GM19099 (cell line): Measurements from ENCODE around the gene AP3D1.
A peak's percentile ranks its signal among the peaks of the same experiment; 100 is the strongest.

Experiments used
- POLR2A ChIP-seq: IDR thresholded peaks from 3 replicates; pipeline ENCODE4 v1.6.1; 2011; ENCODE audit warnings: low read depth; ENCODE audit not compliant: insufficient read length; ENCODE audit errors: extremely low read depth

Gene AP3D1

GRCh38 chr19:2170219-2170618 lies 18.9 kb upstream of the AP3D1 start:
- TF ChIP-seq POLR2A = no peak

GRCh38 chr19:2168619-2169424 lies 17.5 kb upstream of the AP3D1 start:
- TF ChIP-seq POLR2A = peak; percentile 51

GRCh38 chr19:2167896-2168618 lies 16.7 kb upstream of the AP3D1 start:
- TF ChIP-seq POLR2A = peak; percentile 45

- peak; percentile 21 for TF ChIP-seq POLR2A
Observed at GRCh38 chr19:2166741-2167738, 15.7 kb upstream of the AP3D1 start.

- TF ChIP-seq POLR2A = no peak
Observed at GRCh38 chr19:2164020-2164998, 12.9 kb upstream of the AP3D1 start.

- TF ChIP-seq POLR2A = no peak
Observed at GRCh38 chr19:2160379-2160778, 9.0 kb upstream of the AP3D1 start.

- no peak for TF ChIP-seq POLR2A
Observed at GRCh38 chr19:2157452-2157851, 6.1 kb upstream of the AP3D1 start.

- TF ChIP-seq POLR2A = no peak
Observed at GRCh38 chr19:2154587-2155075, 3.3 kb upstream of the AP3D1 start.

- TF ChIP-seq POLR2A = no peak
Observed at GRCh38 chr19:2150794-2151338, 500 bp downstream of the AP3D1 start.

- TF ChIP-seq POLR2A = no peak
Observed at GRCh38 chr19:2149980-2150793, 1.2 kb downstream of the AP3D1 start.

- no peak for TF ChIP-seq POLR2A
Observed at GRCh38 chr19:2148482-2149135, 2.8 kb downstream of the AP3D1 start.

- TF ChIP-seq POLR2A = no peak
Observed at GRCh38 chr19:2145831-2146241, 5.5 kb downstream of the AP3D1 start.

- TF ChIP-seq POLR2A = no peak
Observed at GRCh38 chr19:2144190-2144589, 7.2 kb downstream of the AP3D1 start.
